GM23338 (cell line): ENCODE measurements around the gene ENPEP.

Source experiments
- CTCF ChIP-seq, 2 experiments: fragments of 200-600 bp in 1 of 2; sonication (generic) in 1 of 2; conservative IDR thresholded peaks; 2 replicates each; pipeline versions ENCODE4 v1.5.1 to v1.6.1; 2016 to 2017; ENCODE audit warnings: antibody characterized with exemption in 2 of 2, low read depth in 2 of 2, mild to moderate bottlenecking in 2 of 2, moderate library complexity in 1 of 2
- POLR2AphosphoS5 ChIP-seq: IDR thresholded peaks from 2 replicates; pipeline ENCODE4 v1.6.1; 2016; ENCODE audit warnings: antibody characterized with exemption, low read depth

- TF ChIP-seq CTCF (conservative IDR thresholded peaks at IDR 0.05; ENCODE audit: low read depth in 2 of 2) (no peak), POLR2AphosphoS5 (no peak)
These were observed 10.3 kb downstream of the ENPEP start for GRCh38 chr4:110486256-110486655.
